ENCODE data around the gene MACROD2.
A peak's percentile ranks its signal among the peaks of the same experiment; 100 is the strongest.
"Not testable (repeated sequence)": the region's sequence is repeated elsewhere in the genome, so short reads cannot be mapped to it uniquely, and the experiment has no call there.

The MACROD2 gene

DNA sequence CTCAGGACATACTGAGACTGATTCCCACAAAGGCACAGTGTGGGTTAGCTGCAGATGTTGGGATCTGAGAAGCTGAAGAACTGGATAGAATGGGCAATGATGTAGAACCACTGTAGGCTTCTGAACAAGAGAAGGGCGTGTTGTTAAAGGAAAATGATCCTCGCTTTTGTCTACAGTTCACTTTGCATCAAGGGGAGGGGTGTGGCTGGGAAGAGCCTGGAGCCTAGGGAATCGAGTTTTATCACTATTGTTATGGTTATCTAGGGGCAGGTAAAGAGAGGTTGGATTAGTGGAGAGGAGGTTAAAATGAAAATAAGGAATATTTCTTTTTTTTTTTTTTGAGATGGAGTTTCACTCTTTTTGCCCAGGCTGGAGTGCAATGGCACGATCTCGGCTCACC lies 1809.8 kb downstream of the MACROD2 start:
- Histone ChIP-seq H4K20me1 (no peaks in the 10 kb centered on the region), H3K9me3 (replicated peaks in 1 of 11) (peaks cover 0 to 16% (median 6%) of the 10 kb centered on the region in 11 experiments; a peak in 14 of 22 replicates), H3K4me1 (peaks cover 0 to 13% (median 0%) of the 10 kb centered on the region in 10 experiments; a peak in 4 of 20 replicates), H3K9ac (no peak overlapping the region), H3K4me2 (no peak overlapping the region), H3K27ac (no peak overlapping the region), H3K27me3 (no peaks in the 10 kb centered on the region), H3K36me3 (no peaks in the 10 kb centered on the region), H3K4me3 (no peak overlapping the region)
- no peak for TF ChIP-seq Cebpa-rat (IDR thresholded peaks at IDR 0.05)

- Histone ChIP-seq H3K4me3 (no peak overlapping the region), H4K20me1 (no peaks in the 10 kb centered on the region), H3K36me3 (no peaks in the 10 kb centered on the region), H3K9ac (no peak overlapping the region), H3K4me1 (peaks cover 0 to 12% (median 0%) of the 10 kb centered on the region in 10 experiments; a peak in 3 of 20 replicates), H3K4me2 (no peak overlapping the region), H3K27me3 (no peaks in the 10 kb centered on the region), H3K9me3 (replicated peaks in 1 of 11) (peaks cover 0 to 16% (median 6%) of the 10 kb centered on the region in 11 experiments; a peak in 13 of 22 replicates), H3K27ac (no peak overlapping the region)
- TF ChIP-seq Cebpa-rat (IDR thresholded peaks at IDR 0.05) = no peak
Measured at GRCh38 chr20:15806105-15806504, 1810.8 kb downstream of the MACROD2 start.

DNA sequence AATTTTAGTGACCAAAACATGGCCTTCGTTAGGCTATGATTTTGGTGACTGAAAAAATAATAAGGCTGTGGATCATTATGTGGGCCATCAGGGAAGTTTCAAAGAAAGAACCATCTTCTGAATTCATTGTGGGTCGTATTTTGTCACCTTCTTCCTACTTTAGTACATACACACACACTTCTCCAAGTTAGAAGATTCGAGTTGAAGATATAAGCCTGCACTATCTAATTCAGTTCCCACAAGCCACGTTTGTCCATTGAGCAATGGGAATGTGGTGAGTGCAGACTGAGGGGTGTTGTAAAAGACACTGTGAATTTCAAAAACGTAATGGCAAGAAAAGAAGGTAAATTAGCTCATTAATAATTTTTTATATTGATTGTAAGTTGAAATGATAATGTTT lies 1812.0 kb downstream of the MACROD2 start:
- no peak for TF ChIP-seq Cebpa-rat (IDR thresholded peaks at IDR 0.05)
- no peak overlapping the region for H3K9ac ChIP-seq
- H3K27ac ChIP-seq = no peak overlapping the region
- H3K4me1 ChIP-seq = peaks cover 0 to 12% (median 0%) of the 10 kb centered on the region in 10 experiments; a peak in 3 of 20 replicates
- H3K36me3 ChIP-seq = no peaks in the 10 kb centered on the region
- no peaks in the 10 kb centered on the region for H4K20me1 ChIP-seq
- H3K4me2 ChIP-seq = peak overlapping the region in 2 of 11 experiments; percentile 9 to 11; a peak in 2 of 22 replicates
- H3K9me3 ChIP-seq (replicated peaks in 1 of 11) = peaks cover 0 to 16% (median 6%) of the 10 kb centered on the region in 11 experiments; a peak in 13 of 22 replicates
- H3K4me3 ChIP-seq = no peak overlapping the region
- no peaks in the 10 kb centered on the region for H3K27me3 ChIP-seq

- H3K4me3 ChIP-seq, H3K27ac ChIP-seq, H4K20me1 ChIP-seq, H3K36me3 ChIP-seq, H3K27me3 ChIP-seq, H3K9ac ChIP-seq: not testable (repeated sequence)
- peak overlapping the region in 1 of 11 experiments; percentile 11; a peak in 2 of 22 replicates for H3K4me2 ChIP-seq
- peaks cover 0 to 16% (median 6%) of the 10 kb centered on the region in 11 experiments; a peak in 13 of 22 replicates for H3K9me3 ChIP-seq (replicated peaks in 1 of 11)
- H3K4me1 ChIP-seq = peaks cover 0 to 12% (median 0%) of the 10 kb centered on the region in 10 experiments; a peak in 3 of 20 replicates
Measured at GRCh38 chr20:15807771-15808170, 1812.5 kb downstream of the MACROD2 start.

DNA sequence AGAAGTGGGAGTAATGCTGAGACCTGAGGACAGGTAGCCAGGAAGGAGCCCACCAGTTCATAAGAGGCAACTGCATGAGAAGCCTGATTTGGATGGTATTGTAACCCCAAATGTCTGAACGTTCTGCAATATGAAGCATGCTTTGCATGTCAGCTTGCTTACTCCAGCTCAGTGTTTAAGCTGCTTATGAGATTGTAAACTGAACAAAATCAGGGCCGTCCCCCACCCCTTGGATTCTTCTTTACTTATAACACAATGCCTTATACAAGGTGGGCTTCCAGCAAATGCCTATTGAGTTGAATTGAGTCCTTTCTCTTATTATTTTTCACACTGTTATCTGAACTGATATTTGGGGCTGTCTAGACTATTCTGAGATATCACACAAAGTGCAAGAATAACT lies 1816.6 kb downstream of the MACROD2 start:
- peaks cover 0 to 16% (median 6%) of the 10 kb centered on the region in 11 experiments; a peak in 13 of 22 replicates for H3K9me3 ChIP-seq (replicated peaks in 1 of 11)
- H3K27ac ChIP-seq = no peak overlapping the region
- H3K4me1 ChIP-seq = peaks cover 0 to 11% (median 0%) of the 10 kb centered on the region in 10 experiments; a peak in 3 of 20 replicates
- no peak overlapping the region for H3K4me3 ChIP-seq
- no peak overlapping the region for H3K4me2 ChIP-seq
- H3K27me3 ChIP-seq = no peaks in the 10 kb centered on the region
- no peaks in the 10 kb centered on the region for H3K36me3 ChIP-seq
- no peaks in the 10 kb centered on the region for H4K20me1 ChIP-seq
- TF ChIP-seq Cebpa-rat (IDR thresholded peaks at IDR 0.05) = no peak
- no peak overlapping the region for H3K9ac ChIP-seq

DNA sequence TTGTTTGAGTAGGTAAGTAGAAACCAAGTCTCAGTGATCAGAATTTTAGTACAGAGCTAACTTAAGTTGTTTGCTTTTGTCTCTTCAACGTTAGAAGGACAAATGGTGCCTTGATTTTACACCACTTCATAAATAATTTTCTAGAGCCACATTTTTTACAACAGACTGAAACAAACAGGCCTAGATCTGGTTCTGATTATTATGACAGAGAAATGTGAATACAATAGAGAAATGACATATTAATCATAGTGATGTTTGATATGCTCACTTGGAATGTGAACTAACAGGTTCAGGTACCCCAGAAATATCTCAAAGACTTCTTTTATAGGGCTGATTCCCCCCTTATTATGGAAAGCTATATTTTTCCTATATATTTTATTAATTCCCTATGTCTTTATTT lies 1817.4 kb downstream of the MACROD2 start:
- Histone ChIP-seq H3K4me1 (peaks cover 0 to 4% (median 0%) of the 10 kb centered on the region in 10 experiments; a peak in 3 of 20 replicates), H3K9ac (no peak overlapping the region), H3K4me2 (no peak overlapping the region), H3K4me3 (no peak overlapping the region), H3K27ac (no peak overlapping the region), H3K9me3 (replicated peaks in 1 of 11) (peaks cover 0 to 16% (median 4%) of the 10 kb centered on the region in 11 experiments; a peak in 13 of 22 replicates), H3K36me3 (no peaks in the 10 kb centered on the region), H3K27me3 (no peaks in the 10 kb centered on the region), H4K20me1 (no peaks in the 10 kb centered on the region)
- no peak for TF ChIP-seq Cebpa-rat (IDR thresholded peaks at IDR 0.05)

- Histone ChIP-seq H3K4me2 (no peak overlapping the region), H3K4me3 (no peak overlapping the region), H3K4me1 (no peaks in the 10 kb centered on the region), H4K20me1 (no peaks in the 10 kb centered on the region), H3K27me3 (no peaks in the 10 kb centered on the region), H3K9me3 (replicated peaks in 1 of 11) (peaks cover 0 to 3% (median 0%) of the 10 kb centered on the region in 11 experiments; a peak in 3 of 22 replicates), H3K9ac (no peak overlapping the region), H3K36me3 (no peaks in the 10 kb centered on the region), H3K27ac (no peak overlapping the region)
- no peak for TF ChIP-seq Cebpa-rat (IDR thresholded peaks at IDR 0.05)
Measured at GRCh38 chr20:15814360-15814759, 1819.0 kb downstream of the MACROD2 start.

DNA sequence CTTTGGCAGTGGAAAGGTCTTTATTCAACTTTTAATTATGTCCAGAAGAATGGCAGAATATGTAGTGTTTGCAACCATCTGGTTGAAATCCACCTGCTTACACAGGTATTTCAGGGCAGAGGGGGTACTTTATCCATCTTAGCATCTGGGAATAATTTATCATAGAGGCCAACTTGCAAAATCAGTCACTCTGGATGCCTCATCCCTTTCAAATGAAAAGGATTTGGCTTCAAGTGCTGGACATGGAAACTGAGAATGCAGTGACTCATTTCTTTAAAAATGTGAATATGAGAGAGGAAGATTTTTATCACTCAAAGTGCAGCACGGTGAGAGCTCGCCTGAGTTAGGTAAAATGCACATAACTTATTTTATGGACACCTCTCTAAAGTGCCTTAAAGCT lies 1819.6 kb downstream of the MACROD2 start:
- TF ChIP-seq Cebpa-rat (IDR thresholded peaks at IDR 0.05) = no peak
- H3K9me3 ChIP-seq (replicated peaks in 1 of 11) = no peaks in the 10 kb centered on the region; a peak in 1 of 22 replicates
- no peak overlapping the region for H3K4me3 ChIP-seq
- no peaks in the 10 kb centered on the region for H4K20me1 ChIP-seq
- no peak overlapping the region for H3K4me2 ChIP-seq
- no peak overlapping the region for H3K27ac ChIP-seq
- no peaks in the 10 kb centered on the region for H3K36me3 ChIP-seq
- H3K27me3 ChIP-seq = no peaks in the 10 kb centered on the region
- no peaks in the 10 kb centered on the region for H3K4me1 ChIP-seq
- no peak overlapping the region for H3K9ac ChIP-seq

GRCh38 chr20:15817351-15817750 lies 1822.0 kb downstream of the MACROD2 start:
- no peaks in the 10 kb centered on the region; a peak in 1 of 22 replicates for H3K9me3 ChIP-seq (replicated peaks in 1 of 11)
- no peak overlapping the region for H3K9ac ChIP-seq
- H3K4me3 ChIP-seq = no peak overlapping the region
- H4K20me1 ChIP-seq = no peaks in the 10 kb centered on the region
- H3K4me1 ChIP-seq = no peaks in the 10 kb centered on the region
- H3K27ac ChIP-seq = no peak overlapping the region
- H3K36me3 ChIP-seq = no peaks in the 10 kb centered on the region
- H3K4me2 ChIP-seq = no peak overlapping the region
- no peaks in the 10 kb centered on the region for H3K27me3 ChIP-seq
- TF ChIP-seq Cebpa-rat (IDR thresholded peaks at IDR 0.05) = no peak

DNA sequence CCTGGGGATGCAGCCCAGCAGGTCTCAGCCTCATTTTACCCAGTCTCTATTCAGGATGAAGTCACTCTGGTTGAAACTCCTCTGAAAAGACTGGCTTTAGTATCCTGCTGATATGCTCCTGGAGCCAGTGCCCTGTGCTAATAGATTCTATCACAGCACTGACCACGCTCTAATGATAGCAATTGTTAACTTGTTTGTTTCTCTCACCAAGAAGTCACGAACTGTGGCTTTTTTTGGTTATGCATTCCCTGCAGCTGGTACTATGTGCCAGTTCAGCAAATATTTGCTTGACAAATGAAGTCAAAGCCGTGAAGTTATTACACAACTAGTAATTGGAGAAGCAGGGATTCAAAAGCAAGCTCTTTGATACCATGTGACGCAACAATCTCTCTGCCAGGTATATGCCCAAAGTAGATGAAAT lies 1823.3 kb downstream of the MACROD2 start:
- Histone ChIP-seq H3K9me3 (replicated peaks in 1 of 11) (no peaks in the 10 kb centered on the region; a peak in 1 of 22 replicates), H3K27ac (no peak overlapping the region), H3K4me3 (no peak overlapping the region), H3K4me2 (no peak overlapping the region), H3K36me3 (no peaks in the 10 kb centered on the region), H4K20me1 (no peaks in the 10 kb centered on the region), H3K27me3 (no peaks in the 10 kb centered on the region), H3K4me1 (no peaks in the 10 kb centered on the region), H3K9ac (no peak overlapping the region)
- peak in 1 of 11 experiments; percentile 37; a peak in 1 of 22 replicates for TF ChIP-seq Cebpa-rat (IDR thresholded peaks at IDR 0.05)

All from BLaER1 treated with 17β-estradiol and CSF1 and Interleukin-3, amounts not matched to agents 10 nM and 100 nM (cell line).